Transverse colon (tissue), 4 donors: ENCODE measurements around the gene SLC35B2.
A peak's percentile ranks its signal among the peaks of the same experiment; 100 is the strongest.

ENCODE experiments used
- EP300 ChIP-seq: sonication (generic); formaldehyde crosslinking; IDR thresholded peaks from one replicate; pipeline ENCODE4 v1.6.1; 2017; ENCODE audit warnings: antibody characterized with exemption, low read depth
- POLR2A ChIP-seq: fragments of 450-650 bp; IDR thresholded peaks from one replicate; pipeline ENCODE4 v1.6.1; 2016; ENCODE audit warnings: antibody characterized with exemption, mild to moderate bottlenecking, moderate library complexity
- POLR2AphosphoS5 ChIP-seq, 3 donors: sonication (generic); formaldehyde crosslinking; IDR thresholded peaks; one replicate each; pipeline ENCODE4 v1.6.1; 2016; ENCODE audit warnings: antibody characterized with exemption in 3 of 3
- TF ChIP-seq, protein P1 (sequence below), 5 experiments: fragments of 200-600 bp in 3 of 5; fragments of 450-650 bp in 2 of 5; sonication (generic) in 3 of 5; IDR thresholded peaks; 1 replicate in 2 of 5; 2 replicates in 3 of 5; pipeline ENCODE4 v1.5.1; 2016 to 2017; ENCODE audit warnings: antibody characterized with exemption in 5 of 5, inconsistent platforms in 3 of 5, mild to moderate bottlenecking in 2 of 5, moderate library complexity in 1 of 5

DNA sequence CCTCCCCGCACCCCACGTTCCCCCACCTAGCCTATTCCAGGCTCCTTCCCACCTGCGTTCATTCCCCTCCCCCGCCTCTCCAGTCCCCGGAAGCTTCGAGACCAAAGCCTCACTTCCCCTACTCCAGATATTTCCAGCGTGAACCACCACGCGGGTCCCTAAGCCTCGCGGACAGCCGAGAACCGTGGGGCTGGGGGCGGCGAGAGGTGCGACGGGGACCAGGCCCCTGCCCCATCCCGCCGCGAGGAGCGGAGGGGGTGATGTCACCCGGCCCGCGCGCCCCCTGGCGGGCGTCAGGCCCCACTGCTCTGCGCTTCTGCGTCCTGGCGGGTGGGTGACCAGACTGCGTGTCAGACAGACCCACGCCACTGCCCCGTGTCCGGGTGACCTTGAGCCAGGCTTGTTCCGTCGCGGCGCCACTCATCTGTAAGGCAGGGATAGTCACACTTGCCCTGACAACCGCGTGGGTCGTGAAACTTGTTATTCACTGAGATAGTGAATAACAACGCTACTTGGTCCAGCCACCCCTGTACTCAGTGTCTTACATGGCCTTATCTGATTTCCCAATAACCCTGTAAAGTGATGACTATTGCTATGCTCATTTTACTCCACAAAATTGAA lies 19.4 kb downstream of the SLC35B2 start:
- TF ChIP-seq, protein P1, sequence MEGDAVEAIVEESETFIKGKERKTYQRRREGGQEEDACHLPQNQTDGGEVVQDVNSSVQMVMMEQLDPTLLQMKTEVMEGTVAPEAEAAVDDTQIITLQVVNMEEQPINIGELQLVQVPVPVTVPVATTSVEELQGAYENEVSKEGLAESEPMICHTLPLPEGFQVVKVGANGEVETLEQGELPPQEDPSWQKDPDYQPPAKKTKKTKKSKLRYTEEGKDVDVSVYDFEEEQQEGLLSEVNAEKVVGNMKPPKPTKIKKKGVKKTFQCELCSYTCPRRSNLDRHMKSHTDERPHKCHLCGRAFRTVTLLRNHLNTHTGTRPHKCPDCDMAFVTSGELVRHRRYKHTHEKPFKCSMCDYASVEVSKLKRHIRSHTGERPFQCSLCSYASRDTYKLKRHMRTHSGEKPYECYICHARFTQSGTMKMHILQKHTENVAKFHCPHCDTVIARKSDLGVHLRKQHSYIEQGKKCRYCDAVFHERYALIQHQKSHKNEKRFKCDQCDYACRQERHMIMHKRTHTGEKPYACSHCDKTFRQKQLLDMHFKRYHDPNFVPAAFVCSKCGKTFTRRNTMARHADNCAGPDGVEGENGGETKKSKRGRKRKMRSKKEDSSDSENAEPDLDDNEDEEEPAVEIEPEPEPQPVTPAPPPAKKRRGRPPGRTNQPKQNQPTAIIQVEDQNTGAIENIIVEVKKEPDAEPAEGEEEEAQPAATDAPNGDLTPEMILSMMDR (IDR thresholded peaks at IDR 0.05): peak; percentile 98 to 99 (median 99)
- peak in 1 of 3 donors; percentile 54 for TF ChIP-seq POLR2AphosphoS5 (IDR thresholded peaks at IDR 0.05)
- TF ChIP-seq POLR2A: peak; percentile 55
- TF ChIP-seq EP300: no peak
